Inferior parietal cortex (tissue), 1 donor: ENCODE measurements around the gene SNX5.
"Not testable (repeated sequence)": the region's sequence is repeated elsewhere in the genome, so short reads cannot be mapped to it uniquely, and the experiment has no call there.

ENCODE experiments used
- DNase-seq: peaks from one replicate; pipeline ENCODE4 v3.0.0-alpha.2; 2016; ENCODE audit errors: extremely low spot score

Gene SNX5

GRCh38 chr20:17960400-17960885 is 8.2 kb downstream of the SNX5 start:
- DNase-seq = not testable (repeated sequence)

- no peak for DNase-seq
Measured at GRCh38 chr20:17959257-17959627, 9.4 kb downstream of the SNX5 start.

- DNase-seq = no peak
Measured at GRCh38 chr20:17958373-17959256, 10.0 kb downstream of the SNX5 start.

- no peak for DNase-seq
Measured at GRCh38 chr20:17957505-17958363, 10.9 kb downstream of the SNX5 start.

- no peak for DNase-seq
Measured at GRCh38 chr20:17956099-17956685, 12.4 kb downstream of the SNX5 start.

GRCh38 chr20:17955302-17955701 is 13.3 kb downstream of the SNX5 start:
- no peak for DNase-seq

- no peak for DNase-seq
Measured at GRCh38 chr20:17953935-17954334, 14.7 kb downstream of the SNX5 start.

- no peak for DNase-seq
Measured at GRCh38 chr20:17952692-17953684, 15.6 kb downstream of the SNX5 start.

- DNase-seq = no peak
Measured at GRCh38 chr20:17951323-17951722, 17.3 kb downstream of the SNX5 start.

- no peak for DNase-seq
Measured at GRCh38 chr20:17950670-17951069, 17.9 kb downstream of the SNX5 start.

- no peak for DNase-seq
Measured at GRCh38 chr20:17949899-17950298, 18.7 kb downstream of the SNX5 start.

- no peak for DNase-seq
Measured at GRCh38 chr20:17948442-17948841, 20.2 kb downstream of the SNX5 start.

- no peak for DNase-seq
Measured at GRCh38 chr20:17947474-17947815, 21.1 kb downstream of the SNX5 start.

- no peak for DNase-seq
Measured at GRCh38 chr20:17946572-17947473, 21.8 kb downstream of the SNX5 start.

GRCh38 chr20:17946040-17946439 is 22.6 kb downstream of the SNX5 start:
- DNase-seq = no peak

- DNase-seq = no peak
Measured at GRCh38 chr20:17944854-17945474, 23.6 kb downstream of the SNX5 start.

GRCh38 chr20:17943343-17943742 is 25.3 kb downstream of the SNX5 start:
- DNase-seq = no peak

- DNase-seq = no peak
Measured at GRCh38 chr20:17941826-17942196, 26.8 kb downstream of the SNX5 start.

- DNase-seq = no peak
Measured at GRCh38 chr20:17941087-17941825, 27.3 kb downstream of the SNX5 start.
